HepG2 (cell line): ENCODE results near the gene KANSL1. TPM values are rescaled to one million over a fixed set of nuclear protein-coding genes. Genes with fewer than 3 reads are reported as not detected.

Experiments used
- AKNA ChIP-seq: sonication (generic); formaldehyde crosslinking; IDR thresholded peaks from 2 replicates; pipeline ENCODE4 v1.4.0; 2020; ENCODE audit warnings: missing genetic modification reagents, borderline replicate concordance
- ATF5 ChIP-seq: sonication (generic); formaldehyde crosslinking; IDR thresholded peaks from 2 replicates; pipeline ENCODE4 v1.4.0; 2020; ENCODE audit warnings: mild to moderate bottlenecking, low read depth, missing genetic modification reagents
- DMAP1 ChIP-seq: IDR thresholded peaks from 2 replicates; pipeline ENCODE4 v1.6.1; 2016
- ETS1 ChIP-seq: sonication (generic); formaldehyde crosslinking; IDR thresholded peaks from 2 replicates; pipeline ENCODE4 v1.4.0; 2020; ENCODE audit warnings: missing genetic modification reagents
- NFKB2 ChIP-seq: sonication (generic); formaldehyde crosslinking; IDR thresholded peaks from 2 replicates; pipeline ENCODE4 v1.4.0; 2020; ENCODE audit warnings: missing genetic modification reagents, borderline replicate concordance
- NR2F2 ChIP-seq: IDR thresholded peaks from 2 replicates; pipeline ENCODE4 v1.6.1; 2012; ENCODE audit warnings: low read depth, inconsistent platforms, borderline replicate concordance
- PRDM15 ChIP-seq: sonication (generic); formaldehyde crosslinking; IDR thresholded peaks from 2 replicates; pipeline ENCODE4 v1.4.0; 2020; ENCODE audit warnings: missing genetic modification reagents
- SIN3B ChIP-seq: fragments of 150-350 bp; IDR thresholded peaks from 2 replicates; pipeline ENCODE4 v1.6.1; 2014; ENCODE audit warnings: low read length
- ZFAT ChIP-seq: sonication (generic); formaldehyde crosslinking; conservative IDR thresholded peaks from 2 replicates; pipeline ENCODE4 v1.8.1; 2023; ENCODE audit warnings: missing genetic modification reagents, inconsistent platforms
- ZFX ChIP-seq: sonication (generic); formaldehyde crosslinking; IDR thresholded peaks from 2 replicates; pipeline ENCODE4 v1.4.0; 2020; ENCODE audit warnings: mild to moderate bottlenecking, low read depth, missing genetic modification reagents, moderate library complexity
- ZNF44 ChIP-seq: sonication (generic); formaldehyde crosslinking; IDR thresholded peaks from 2 replicates; pipeline ENCODE4 v1.5.1; 2020; ENCODE audit warnings: mild to moderate bottlenecking, missing genetic modification reagents
- ZNF556 ChIP-seq: sonication (generic); formaldehyde crosslinking; IDR thresholded peaks from 2 replicates; pipeline ENCODE4 v1.4.0; 2020; ENCODE audit warnings: mild to moderate bottlenecking, missing genetic modification reagents, borderline replicate concordance
- ZNF609 ChIP-seq: sonication (generic); formaldehyde crosslinking; IDR thresholded peaks from 2 replicates; pipeline ENCODE4 v1.4.0; 2020; ENCODE audit warnings: mild to moderate bottlenecking, missing genetic modification reagents, borderline replicate concordance
- ZNF740 ChIP-seq: sonication (generic); formaldehyde crosslinking; IDR thresholded peaks from 2 replicates; pipeline ENCODE4 v1.4.0; 2020; ENCODE audit warnings: missing genetic modification reagents
- polyA plus RNA-seq, 8 experiments: library from polyadenylated mRNA; depleted of rRNA in 3 of 8; stranded (reverse) in 7 of 8; unstranded in 1 of 8; fragments of >200 nt; fragmentation: Illumina TruSeq in 4 of 8; extraction: Trizol in 4 of 8; gene quantifications; 2 replicates each; pipeline versions ENCODE4 v1.2.1 to v1.2.3, GENCODE V29; 2011 to 2016; ENCODE audit warnings: low read depth in 4 of 8, missing spikeins in 1 of 8, mixed read lengths in 1 of 8; ENCODE audit not compliant: insufficient read depth in 1 of 8
- total RNA-seq, 5 experiments: library from RNA; depleted of rRNA; stranded (reverse); fragments of >200 nt; fragmentation: Illumina TruSeq; extraction: Trizol; gene quantifications; 2 replicates each; pipeline ENCODE4 v1.2.3, GENCODE V29; 2016; ENCODE audit warnings: low read depth in 1 of 5

Gene KANSL1
- total and polyA plus RNA-seq, 2 of the 13 experiments (the other 11 are each of a cell fraction or from before 2014, with no cell fraction given) = 24.0 to 59.6 TPM

- TF ChIP-seq DMAP1 (no peak), AKNA (CRISPR knock-in tag) (no peak), ETS1 (CRISPR knock-in tag) (no peak), ZNF556 (CRISPR knock-in tag) (no peak), ZFAT (CRISPR knock-in tag) (no peak), NFKB2 (0 out of 2 replicates have a peak, but pooled peaks have one; percentile 45), PRDM15 (CRISPR knock-in tag) (no peak), ZNF740 (CRISPR knock-in tag) (no peak), ZNF44 (CRISPR knock-in tag) (no peak), ZNF609 (CRISPR knock-in tag) (no peak; the same call in 1 of the 2 replicates), SIN3B (no peak), ZFX (CRISPR knock-in tag) (peak; percentile 54), ATF5 (CRISPR knock-in tag) (no peak), NR2F2 (peak; percentile 75; the same call in 1 of the 2 replicates)
Observed at GRCh38 chr17:46013127-46013501, 180.1 kb downstream of the KANSL1 start (continued).
